CD4-positive, alpha-beta T cell treated with Interleukin-15 for 4 hours (primary cell): Measurements from ENCODE around the gene SLC17A5.
"Not testable (repeated sequence)": the region's sequence is repeated elsewhere in the genome, so short reads cannot be mapped to it uniquely, and the experiment has no call there.

Experiments
- DNase-seq: peaks from one replicate; pipeline ENCODE4 v3.0.0-alpha.2; 2020; ENCODE audit warnings: low spot score

Gene SLC17A5

DNA sequence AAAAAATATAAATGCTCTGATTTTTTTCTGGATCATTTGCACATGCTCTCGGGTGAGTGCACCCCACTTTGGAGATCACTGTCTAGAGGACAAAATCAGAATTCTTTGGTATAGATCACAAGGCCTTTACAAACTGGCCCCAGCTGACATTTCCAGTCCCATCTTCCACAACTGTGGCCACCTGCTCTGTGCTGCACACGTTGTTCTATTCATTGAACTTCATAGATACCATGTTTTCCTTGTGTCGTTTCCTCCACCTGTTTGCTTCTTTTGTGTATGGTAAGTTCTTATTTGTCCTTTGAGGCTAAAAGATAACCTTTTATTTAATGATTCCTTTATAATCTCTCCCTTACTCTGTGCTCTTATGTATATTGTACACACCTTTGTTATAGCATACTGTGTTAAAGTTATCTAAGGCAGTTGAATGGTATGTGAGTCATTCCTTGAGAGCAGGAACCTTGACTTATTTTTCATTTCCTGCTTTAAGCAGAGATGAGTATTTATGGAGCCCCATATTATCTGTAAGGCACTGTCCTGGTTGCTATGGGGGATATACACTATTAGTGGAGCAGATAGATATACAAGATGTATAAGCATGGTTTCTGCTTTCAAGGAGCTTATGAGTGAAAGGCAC lies 12.0 kb upstream of the SLC17A5 start:
- no peak for DNase-seq

DNA sequence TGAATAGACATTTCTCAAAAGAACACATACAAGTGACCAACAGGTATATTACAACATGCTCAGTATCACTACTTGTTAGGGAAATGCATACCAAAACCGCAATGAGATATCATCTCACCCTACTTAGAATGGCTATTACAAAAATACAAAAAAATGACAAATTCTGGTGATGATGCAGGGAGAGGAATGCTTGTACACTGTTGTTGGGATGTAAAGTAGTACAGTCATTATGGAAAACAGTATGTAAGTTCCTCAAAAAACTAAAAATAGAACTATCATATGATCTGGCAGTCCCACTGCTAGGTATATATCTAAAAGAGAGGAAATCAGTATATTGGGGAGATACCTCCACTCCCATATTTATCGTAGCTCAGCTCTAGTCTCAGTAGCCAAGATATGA lies 10.9 kb upstream of the SLC17A5 start:
- no peak for DNase-seq

DNA sequence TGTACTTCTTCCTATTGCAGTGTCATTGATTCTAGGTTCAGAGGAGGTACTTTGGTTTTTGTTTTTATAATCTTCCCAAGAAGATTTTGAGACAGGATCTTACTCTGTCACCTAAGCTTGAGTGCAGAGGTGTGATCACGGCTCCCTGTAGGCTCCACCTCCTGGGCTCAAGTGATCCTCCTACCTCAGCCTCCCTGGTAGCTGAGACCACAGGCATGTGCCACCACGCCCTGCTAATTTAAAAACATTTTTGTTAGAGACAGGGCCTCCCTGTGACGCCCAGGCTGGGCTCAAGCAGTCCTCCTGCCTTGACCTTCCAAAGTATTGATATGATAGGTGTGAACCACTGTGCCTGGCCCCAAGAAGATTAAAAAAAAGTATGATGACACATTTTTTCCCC lies 3.4 kb upstream of the SLC17A5 start:
- peak; percentile 8 for DNase-seq

DNA sequence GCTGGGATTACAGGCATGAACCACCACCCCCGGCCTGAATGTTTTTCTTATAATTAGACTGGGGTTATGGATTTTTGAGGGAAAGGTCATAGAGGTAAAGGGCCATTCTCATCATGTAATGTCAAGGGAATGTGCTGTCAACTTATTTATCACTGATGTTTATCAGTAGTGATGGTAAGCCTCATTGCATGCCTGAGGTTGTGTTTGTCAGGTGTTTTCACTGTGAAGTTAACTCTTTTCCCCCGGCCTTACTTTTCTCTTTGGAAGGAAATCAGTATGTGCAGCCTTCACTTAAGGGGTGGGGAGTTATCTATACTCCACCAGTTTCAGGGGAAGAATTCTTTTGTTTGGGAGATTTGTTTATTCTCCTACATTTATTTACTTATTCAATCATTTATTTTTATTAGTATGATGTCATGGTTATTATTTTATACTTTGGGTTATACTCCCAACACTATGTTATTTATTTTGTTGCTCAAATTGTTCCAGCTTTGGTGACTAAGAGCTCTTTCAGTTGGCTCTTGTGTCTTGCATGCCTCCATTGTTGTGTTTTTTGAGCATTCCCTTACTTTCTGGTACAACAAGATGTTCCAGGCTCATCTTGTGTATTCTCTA lies 2.8 kb upstream of the SLC17A5 start:
- DNase-seq, result no peak

DNA sequence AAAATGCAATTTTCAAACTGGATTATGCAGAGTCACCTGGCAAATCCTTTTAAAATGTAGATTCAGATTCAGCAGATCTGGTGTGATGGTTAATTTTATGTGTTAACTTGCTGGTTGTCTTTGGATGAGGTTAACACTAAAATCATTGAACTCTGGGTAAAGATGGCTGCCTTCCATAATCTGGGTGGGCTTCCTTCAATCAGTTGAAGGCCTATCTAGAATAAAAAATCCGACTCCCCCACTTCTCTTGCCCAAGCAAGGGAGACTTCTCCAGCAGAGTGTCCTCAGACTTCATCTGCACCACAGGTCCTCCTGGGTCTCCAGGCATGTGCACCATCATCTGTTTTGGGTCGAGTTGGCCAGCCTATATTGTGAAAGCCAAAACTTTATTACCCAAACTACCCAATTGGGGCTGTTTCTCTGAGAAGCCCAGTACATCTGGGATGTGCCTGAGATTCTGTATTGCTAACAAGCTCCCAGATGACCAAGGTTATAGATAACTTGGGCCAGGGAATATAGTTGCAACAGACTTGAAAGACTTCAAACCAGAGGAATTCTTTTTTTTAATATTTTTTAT lies 1.6 kb upstream of the SLC17A5 start:
- no peak for DNase-seq

DNA sequence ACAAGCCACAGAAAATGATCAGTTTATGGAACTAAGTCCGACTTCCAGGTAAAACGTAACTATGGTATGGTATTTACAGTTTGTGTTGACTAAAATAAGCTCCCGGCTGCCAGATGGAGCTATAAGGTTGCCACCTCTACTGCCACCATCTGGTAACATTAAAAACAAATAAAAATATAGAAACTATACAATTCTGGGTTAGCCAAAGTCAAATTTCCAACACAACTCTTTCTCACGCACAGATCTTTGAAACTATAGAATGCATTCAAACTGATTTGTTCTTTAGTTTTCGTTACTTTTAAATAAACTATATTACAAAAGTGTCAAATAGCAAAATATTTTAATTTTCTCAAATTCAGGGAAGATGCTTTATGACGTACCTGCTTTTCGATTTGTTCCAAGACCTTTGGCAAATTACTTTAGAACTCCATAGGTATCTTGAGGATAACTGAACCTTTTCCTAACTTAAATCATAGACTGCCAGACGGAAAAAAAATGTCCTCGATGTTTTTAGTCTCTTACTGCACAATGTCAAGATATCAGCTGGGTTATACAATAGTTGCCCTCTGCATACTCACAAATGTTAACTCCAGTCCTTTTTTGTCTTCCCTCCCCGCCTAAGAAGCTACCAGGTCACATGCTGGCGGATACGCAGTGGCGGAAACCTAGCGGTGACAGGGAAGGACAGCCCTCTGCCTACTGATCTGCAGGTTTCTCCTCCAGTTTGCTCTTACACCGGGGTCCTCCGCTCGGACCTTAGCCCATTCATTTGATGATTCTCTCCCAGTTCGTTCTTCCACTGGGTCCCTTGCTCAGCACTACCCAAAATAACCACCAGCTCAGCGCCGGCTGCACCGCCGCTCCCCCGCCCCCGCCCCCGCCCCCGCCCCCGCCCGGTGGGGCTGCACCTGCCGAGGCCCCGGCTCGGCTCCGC lies 888 bp downstream of the SLC17A5 start:
- DNase-seq, result peak; percentile 69

DNA sequence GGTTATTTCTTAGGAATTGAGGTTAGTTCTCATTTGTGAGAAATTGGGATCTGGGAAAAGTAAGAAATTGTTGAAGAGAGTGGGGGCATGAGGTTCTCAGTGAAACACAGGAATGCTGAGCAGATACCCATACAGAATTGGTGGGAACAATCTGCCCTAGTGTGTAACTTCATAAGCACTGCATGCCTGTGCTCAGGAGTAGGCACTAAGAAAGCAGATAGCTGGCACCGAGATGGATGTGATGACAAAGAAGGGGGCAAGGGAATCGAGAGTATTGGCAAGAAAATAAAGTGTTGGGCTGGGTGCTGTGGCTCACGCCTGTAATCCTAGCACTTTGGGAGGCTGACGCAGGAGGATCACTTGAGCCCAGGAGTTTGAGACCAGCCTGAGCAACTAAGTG lies 4.0 kb downstream of the SLC17A5 start:
- no peak for DNase-seq

DNA sequence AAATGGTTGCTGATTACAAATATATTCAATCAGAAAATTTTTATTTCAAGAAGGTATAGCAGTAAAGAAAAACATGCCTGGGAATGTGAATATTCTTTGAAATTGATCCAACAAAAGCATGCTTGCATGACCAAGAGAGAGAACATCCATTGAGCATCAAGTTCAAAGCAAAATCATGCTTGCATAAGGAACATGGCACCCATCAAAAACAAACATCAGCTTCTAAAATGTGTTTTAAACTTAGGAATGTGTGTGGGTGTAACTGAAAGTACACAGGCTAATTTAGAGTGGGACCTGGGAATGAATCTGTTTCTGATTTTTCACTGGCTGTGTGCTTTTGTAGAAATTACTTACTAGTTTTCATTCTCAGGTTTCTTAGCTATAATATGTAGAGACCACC lies 5.6 kb downstream of the SLC17A5 start:
- no peak for DNase-seq

DNA sequence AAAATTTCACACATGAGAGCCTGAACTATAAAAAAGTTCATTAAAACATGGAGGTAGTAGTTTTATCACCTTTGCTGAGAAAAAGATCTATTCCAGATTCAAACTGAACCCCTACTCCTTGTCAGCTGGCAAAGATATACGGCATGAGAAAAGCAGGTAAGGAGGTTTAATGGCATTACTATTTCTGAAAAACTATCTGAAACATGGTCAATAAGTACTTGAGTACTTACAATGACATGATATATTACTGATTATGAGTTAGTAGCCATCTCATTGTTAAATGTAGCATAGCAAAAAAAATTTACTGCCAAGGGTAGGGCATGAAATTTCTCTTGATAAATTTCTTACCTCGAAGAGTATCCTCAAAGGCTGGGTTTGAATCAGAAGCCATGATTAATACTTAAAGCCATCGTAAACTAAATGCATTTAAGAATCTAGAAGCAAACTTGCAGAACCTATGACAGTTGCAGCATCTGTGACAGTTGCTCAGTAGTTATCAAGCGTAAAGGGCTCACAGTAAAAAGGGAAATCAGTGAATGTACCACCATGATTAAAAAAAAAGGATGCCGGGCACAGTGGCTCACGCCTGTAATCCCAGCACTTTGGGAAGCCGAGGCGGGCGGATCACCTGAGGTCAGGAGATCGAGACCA lies 8.7 kb downstream of the SLC17A5 start:
- no peak for DNase-seq

DNA sequence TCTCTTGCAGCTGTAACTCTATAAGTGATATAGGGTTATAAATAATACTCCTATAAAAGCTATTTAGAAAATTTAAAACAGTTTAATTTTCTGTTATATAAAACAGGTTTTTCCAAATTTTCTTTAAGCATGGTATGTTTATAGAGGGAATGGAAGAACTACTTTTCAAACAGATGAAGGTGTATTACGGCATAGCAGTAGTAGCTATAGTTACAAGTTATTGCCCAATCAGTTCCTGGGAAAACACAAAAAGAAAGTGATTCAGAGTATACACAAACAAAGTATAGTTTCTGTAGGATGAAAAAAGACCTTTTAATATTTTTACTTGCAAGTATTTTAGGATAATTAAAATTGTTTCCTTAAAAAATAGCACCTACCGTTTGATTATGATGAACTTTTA lies 9.8 kb downstream of the SLC17A5 start:
- no peak for DNase-seq

DNA sequence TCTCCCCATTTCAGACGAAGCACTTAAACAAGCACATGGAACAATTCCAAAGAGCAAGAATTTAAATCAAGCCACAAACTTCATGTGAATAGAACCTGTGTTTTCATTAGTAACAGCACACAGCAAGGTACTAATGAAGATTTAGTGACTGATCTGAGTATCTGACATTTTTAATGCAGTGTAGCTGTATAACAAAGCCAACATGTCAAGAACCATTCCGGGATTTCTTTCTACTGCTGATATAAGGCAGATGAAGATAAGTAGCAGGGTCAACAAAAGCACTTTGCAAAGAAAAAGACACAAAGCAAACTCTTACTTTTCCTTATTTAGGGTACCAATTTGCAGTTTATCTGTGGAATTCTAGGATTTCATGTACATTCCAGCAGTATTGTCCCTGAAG lies 11.3 kb downstream of the SLC17A5 start:
- DNase-seq, result no peak

DNA sequence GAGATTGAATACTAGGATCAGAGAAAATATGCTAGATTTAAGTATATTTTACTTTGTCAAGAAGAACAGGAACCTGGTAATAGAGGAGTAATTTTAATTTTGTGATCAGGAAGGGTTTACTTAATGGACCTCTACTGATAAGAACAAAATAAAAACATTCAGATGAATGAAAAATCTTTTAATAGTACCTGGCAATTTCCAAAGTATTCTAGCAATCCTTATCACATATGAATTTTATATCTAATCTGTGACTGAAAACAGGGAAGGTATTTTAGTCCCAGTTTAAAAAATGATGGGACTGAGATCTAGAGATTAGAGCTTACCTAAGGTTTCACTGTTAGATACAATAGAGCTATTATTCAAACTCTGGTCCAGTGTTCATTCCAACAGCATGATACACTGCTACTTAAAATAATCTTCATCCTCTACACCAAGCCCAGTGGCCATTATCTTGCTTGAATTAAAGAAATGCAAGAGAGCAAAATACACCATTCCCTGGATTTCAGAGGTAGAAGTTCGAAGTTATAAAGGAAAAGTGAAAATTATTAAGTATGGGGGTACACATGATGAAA lies 13.5 kb downstream of the SLC17A5 start:
- DNase-seq, result no peak

DNA sequence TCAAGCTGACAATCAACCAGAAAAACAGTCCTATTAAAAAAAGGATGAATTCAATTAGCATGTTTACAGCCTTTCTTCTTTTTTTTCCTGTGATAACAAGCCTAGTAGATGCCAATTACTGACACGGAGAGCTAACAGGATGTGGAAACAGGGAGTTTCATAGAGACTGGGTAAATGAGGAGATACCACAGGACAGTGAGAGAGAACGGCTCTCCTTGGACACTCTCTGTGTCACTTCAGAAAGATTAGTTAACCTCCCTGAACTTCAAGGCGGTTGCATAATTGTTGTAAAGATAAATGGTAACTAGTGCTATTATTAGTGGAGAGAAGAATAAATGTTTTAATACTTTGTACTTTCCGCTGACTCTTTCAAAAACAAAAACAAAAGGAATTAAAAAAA lies 14.8 kb downstream of the SLC17A5 start:
- no peak for DNase-seq

DNA sequence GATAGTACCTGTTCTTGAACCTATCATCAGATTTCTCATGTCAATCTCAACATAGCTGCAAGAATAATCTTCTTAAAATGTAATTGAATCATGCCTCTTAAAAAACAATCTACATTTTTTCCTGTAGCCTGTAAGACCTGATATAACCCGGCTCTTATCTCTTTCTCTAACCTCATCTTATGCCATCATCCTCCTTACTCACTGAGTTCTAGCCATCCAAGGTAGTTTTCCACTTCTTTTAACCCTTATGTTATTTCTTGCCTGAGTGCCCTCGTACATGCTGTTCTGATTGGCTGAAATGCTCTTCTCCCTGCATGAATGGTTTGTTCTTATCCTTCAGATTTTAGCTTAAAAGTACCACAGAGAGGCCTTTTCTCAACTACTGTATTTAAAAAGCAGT lies 16.4 kb downstream of the SLC17A5 start:
- no peak for DNase-seq

DNA sequence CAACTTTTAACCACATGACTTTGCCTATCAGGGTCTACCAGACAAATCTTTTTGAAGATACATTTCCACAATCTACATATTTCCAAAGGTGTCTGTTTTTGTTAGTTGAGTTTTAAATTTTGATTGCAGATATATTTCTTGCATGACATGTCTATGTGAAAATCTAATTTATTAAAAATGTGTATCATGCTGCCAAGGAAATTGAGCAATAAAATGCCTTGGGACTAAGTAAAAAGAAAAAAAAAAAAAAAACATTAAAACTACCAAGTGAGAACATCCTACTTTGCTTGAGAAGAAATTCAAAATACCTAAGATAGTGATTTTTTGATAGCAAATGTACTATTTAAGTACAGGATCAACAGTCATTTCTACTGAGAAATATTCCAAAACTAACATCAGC lies 17.7 kb downstream of the SLC17A5 start:
- DNase-seq, result no peak

DNA sequence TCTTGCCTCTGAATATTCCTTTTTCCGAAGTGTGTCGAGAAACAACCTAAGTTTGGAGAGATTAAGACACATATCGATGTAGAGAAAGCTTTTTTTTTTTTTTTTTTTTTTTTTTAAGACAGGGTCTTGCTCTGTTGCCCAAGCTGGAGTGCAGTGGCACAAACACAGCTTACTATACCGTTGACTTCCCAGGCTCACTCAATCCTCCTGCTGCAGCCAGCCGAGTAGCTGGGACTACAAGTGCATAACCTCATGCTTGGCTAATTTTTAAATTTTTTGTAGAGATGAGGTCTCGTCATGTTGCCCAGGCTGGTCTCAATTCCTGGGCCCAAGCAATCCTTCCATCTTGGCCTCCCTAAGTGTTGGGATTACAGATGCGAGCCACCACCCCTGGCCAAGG lies 21.4 kb downstream of the SLC17A5 start:
- DNase-seq, result no peak

DNA sequence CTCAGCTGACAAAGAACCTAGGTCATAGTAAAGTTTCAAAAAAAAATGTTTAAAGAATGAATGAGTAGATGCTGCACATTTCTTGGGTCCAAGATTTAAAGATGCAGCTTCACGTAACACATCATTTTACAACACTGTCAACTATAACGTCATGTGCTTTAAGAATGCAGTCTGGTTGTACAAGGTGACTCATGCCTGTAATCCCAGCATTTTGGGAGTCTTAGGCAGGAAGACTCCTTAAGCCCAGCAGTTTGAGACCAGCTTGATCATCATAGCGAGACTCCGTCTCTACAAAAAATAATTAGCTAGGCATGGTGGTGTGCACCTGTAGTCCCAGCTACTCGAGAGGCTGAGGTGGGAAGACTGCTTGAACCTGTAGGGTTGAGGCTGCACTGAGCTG lies 21.9 kb downstream of the SLC17A5 start:
- DNase-seq, result no peak

DNA sequence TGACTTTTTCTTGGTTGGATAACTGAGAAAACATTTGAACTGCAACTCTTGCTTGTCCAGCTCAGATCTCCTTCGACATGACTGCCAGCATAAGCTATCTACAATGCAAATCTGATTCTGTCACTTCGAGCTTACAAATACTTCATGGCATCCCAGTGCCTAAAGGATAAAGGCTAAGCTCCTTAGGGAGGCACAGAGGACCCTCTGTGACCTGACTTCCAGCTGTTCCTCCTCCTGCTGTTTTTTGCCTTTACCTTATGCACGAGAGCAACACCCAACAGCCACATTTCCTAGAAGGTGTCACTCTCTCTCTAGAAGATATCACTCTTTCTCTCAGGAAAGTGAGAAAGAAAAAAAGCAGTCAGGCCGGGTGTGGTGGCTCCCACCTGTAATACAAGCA lies 23.4 kb downstream of the SLC17A5 start:
- DNase-seq, result no peak

DNA sequence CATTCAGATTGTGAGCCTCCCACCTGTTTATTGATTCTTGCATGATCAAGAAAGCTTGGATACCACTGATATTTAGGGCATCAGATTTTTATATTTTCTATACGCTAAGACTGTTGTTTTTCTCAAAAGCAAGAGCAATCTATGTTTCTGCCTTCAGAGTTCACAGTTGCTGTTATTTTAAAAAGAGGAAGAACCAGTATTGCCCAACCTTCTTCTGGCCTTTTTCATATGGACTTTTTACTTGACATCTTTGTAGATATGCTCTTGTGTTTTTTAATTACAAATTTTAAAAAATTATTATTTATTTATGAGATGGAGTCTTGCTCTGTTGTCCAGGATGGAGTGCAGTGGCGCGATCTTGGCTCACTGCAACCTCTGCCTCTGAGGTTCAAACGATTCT lies 28.9 kb downstream of the SLC17A5 start:
- no peak for DNase-seq

DNA sequence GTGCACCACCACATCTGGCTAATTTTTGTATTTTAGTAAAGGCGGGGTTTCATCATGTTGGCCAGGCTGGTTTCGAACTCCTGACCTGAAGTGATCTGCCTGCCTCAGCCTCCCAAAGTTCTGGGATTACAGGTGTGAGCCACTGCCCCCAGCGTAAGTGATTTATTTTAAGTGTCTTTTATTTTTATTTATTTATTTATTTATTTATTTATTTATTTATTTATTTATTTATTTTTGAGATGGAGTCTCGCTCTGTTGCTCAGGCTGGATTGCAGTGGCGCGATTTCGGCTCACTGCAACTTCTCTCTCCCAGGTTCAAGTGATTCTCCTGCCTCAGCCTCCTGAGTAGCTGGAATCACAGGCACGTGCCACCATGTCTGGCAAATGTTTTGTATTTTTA lies 30.3 kb downstream of the SLC17A5 start:
- not testable (repeated sequence) for DNase-seq

DNA sequence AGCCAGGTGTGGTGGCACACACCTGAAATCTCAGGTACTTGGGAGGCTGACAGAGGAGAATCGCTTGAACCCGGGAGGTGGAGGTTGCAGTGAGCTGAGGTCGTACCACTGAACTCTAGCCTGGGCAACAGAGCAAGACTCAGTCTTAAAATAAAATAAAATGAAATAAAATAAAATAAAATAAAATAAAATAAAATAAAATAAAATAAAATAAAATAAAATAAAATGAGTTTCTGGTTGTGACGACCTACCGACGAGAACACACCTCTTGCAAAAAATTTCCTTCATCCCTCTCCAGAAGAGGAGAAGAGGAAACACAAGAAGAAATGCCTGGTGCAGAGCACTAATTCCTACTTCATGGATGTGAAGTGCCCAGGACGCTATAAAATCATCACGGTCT lies 35.7 kb downstream of the SLC17A5 start:
- DNase-seq, result not testable (repeated sequence)

DNA sequence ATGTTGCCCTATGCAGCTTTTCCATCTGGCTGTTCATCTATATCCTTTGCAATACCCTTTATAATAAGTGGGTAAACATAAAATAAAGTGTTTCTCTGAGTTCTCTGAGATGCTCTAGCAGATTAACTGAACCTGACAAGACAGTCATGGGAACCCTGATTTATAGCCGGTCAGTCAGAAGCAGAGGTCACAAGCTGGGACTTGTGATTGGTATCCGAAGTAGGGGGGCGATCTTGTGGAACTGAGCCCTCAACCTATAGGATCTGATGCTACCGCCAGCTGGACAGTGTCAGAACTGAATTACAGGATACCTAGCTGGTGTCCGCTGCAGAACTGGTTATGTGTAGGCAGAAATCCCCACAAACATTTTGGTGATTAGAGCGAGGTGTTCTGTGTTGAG lies 39.0 kb downstream of the SLC17A5 start:
- DNase-seq, result no peak
